ENCODE measurements around the gene CAMTA1.

Gene CAMTA1

GRCh38 chr1:7178741-7179140, 393.5 kb downstream of the CAMTA1 start:
- Histone ChIP-seq H3K27me3 (ENCODE audit: control insufficient read depth, insufficient read depth, low read length) (no peaks in the 10 kb centered on the region), H3K4me3 (ENCODE audit: low read depth, low read length) (no peak overlapping the region), H3K9ac (ENCODE audit: low read depth, low read length) (no peak overlapping the region), H3K9me3 (ENCODE audit: control insufficient read depth, insufficient read depth, low read length) (no peaks in the 10 kb centered on the region), H3K36me3 (ENCODE audit: control insufficient read depth, insufficient read depth, low read length) (no peaks in the 10 kb centered on the region), H3K4me1 (ENCODE audit: control insufficient read depth, insufficient read depth, low read length) (peaks cover 7% of the 10 kb centered on the region)

GRCh38 chr1:7185721-7186120, 400.5 kb downstream of the CAMTA1 start:
- Histone ChIP-seq H3K9me3 (ENCODE audit: control insufficient read depth, insufficient read depth, low read length) (no peaks in the 10 kb centered on the region), H3K36me3 (ENCODE audit: control insufficient read depth, insufficient read depth, low read length) (no peaks in the 10 kb centered on the region), H3K27me3 (ENCODE audit: control insufficient read depth, insufficient read depth, low read length) (no peaks in the 10 kb centered on the region), H3K4me1 (ENCODE audit: control insufficient read depth, insufficient read depth, low read length) (no peaks in the 10 kb centered on the region), H3K9ac (ENCODE audit: low read depth, low read length) (no peak overlapping the region), H3K4me3 (ENCODE audit: low read depth, low read length) (no peak overlapping the region)

GRCh38 chr1:7186382-7187111, 401.3 kb downstream of the CAMTA1 start:
- H3K9me3 ChIP-seq (ENCODE audit: control insufficient read depth, insufficient read depth, low read length) = no peaks in the 10 kb centered on the region
- no peaks in the 10 kb centered on the region for H3K4me1 ChIP-seq (ENCODE audit: control insufficient read depth, insufficient read depth, low read length)
- H3K9ac ChIP-seq (ENCODE audit: low read depth, low read length) = no peak overlapping the region
- H3K36me3 ChIP-seq (ENCODE audit: control insufficient read depth, insufficient read depth, low read length) = no peaks in the 10 kb centered on the region
- no peak overlapping the region for H3K4me3 ChIP-seq (ENCODE audit: low read depth, low read length)
- H3K27me3 ChIP-seq (ENCODE audit: control insufficient read depth, insufficient read depth, low read length) = no peaks in the 10 kb centered on the region

GRCh38 chr1:7187112-7187493, 401.8 kb downstream of the CAMTA1 start:
- no peaks in the 10 kb centered on the region for H3K9me3 ChIP-seq (ENCODE audit: control insufficient read depth, insufficient read depth, low read length)
- no peak overlapping the region for H3K9ac ChIP-seq (ENCODE audit: low read depth, low read length)
- no peaks in the 10 kb centered on the region for H3K4me1 ChIP-seq (ENCODE audit: control insufficient read depth, insufficient read depth, low read length)
- no peaks in the 10 kb centered on the region for H3K27me3 ChIP-seq (ENCODE audit: control insufficient read depth, insufficient read depth, low read length)
- no peaks in the 10 kb centered on the region for H3K36me3 ChIP-seq (ENCODE audit: control insufficient read depth, insufficient read depth, low read length)
- no peak overlapping the region for H3K4me3 ChIP-seq (ENCODE audit: low read depth, low read length)

GRCh38 chr1:7190261-7190660, 405.0 kb downstream of the CAMTA1 start:
- Histone ChIP-seq H3K9ac (ENCODE audit: low read depth, low read length) (no peak overlapping the region), H3K27me3 (ENCODE audit: control insufficient read depth, insufficient read depth, low read length) (no peaks in the 10 kb centered on the region), H3K36me3 (ENCODE audit: control insufficient read depth, insufficient read depth, low read length) (no peaks in the 10 kb centered on the region), H3K4me1 (ENCODE audit: control insufficient read depth, insufficient read depth, low read length) (no peaks in the 10 kb centered on the region), H3K4me3 (ENCODE audit: low read depth, low read length) (no peak overlapping the region), H3K9me3 (ENCODE audit: control insufficient read depth, insufficient read depth, low read length) (no peaks in the 10 kb centered on the region)

- Histone ChIP-seq H3K4me1 (ENCODE audit: control insufficient read depth, insufficient read depth, low read length) (no peaks in the 10 kb centered on the region), H3K36me3 (ENCODE audit: control insufficient read depth, insufficient read depth, low read length) (no peaks in the 10 kb centered on the region), H3K27me3 (ENCODE audit: control insufficient read depth, insufficient read depth, low read length) (no peaks in the 10 kb centered on the region), H3K9ac (ENCODE audit: low read depth, low read length) (no peak overlapping the region), H3K9me3 (ENCODE audit: control insufficient read depth, insufficient read depth, low read length) (no peaks in the 10 kb centered on the region), H3K4me3 (ENCODE audit: low read depth, low read length) (no peak overlapping the region)
Measured at GRCh38 chr1:7192453-7192852, 407.2 kb downstream of the CAMTA1 start.

- H3K27me3 ChIP-seq (ENCODE audit: control insufficient read depth, insufficient read depth, low read length) = no peaks in the 10 kb centered on the region
- no peaks in the 10 kb centered on the region for H3K36me3 ChIP-seq (ENCODE audit: control insufficient read depth, insufficient read depth, low read length)
- H3K9ac ChIP-seq (ENCODE audit: low read depth, low read length) = no peak overlapping the region
- H3K4me3 ChIP-seq (ENCODE audit: low read depth, low read length) = no peak overlapping the region
- H3K9me3 ChIP-seq (ENCODE audit: control insufficient read depth, insufficient read depth, low read length) = no peaks in the 10 kb centered on the region
- H3K4me1 ChIP-seq (ENCODE audit: control insufficient read depth, insufficient read depth, low read length) = peaks cover 6% of the 10 kb centered on the region
Measured at GRCh38 chr1:7196036-7196911, 411.0 kb downstream of the CAMTA1 start.

- H3K4me3 ChIP-seq (ENCODE audit: low read depth, low read length) = no peak overlapping the region
- H3K27me3 ChIP-seq (ENCODE audit: control insufficient read depth, insufficient read depth, low read length) = no peaks in the 10 kb centered on the region
- no peaks in the 10 kb centered on the region for H3K36me3 ChIP-seq (ENCODE audit: control insufficient read depth, insufficient read depth, low read length)
- no peak overlapping the region for H3K9ac ChIP-seq (ENCODE audit: low read depth, low read length)
- peaks cover 6% of the 10 kb centered on the region for H3K4me1 ChIP-seq (ENCODE audit: control insufficient read depth, insufficient read depth, low read length)
- H3K9me3 ChIP-seq (ENCODE audit: control insufficient read depth, insufficient read depth, low read length) = no peaks in the 10 kb centered on the region
Measured at GRCh38 chr1:7198664-7199063, 413.4 kb downstream of the CAMTA1 start.

GRCh38 chr1:7199077-7199779, 414.0 kb downstream of the CAMTA1 start:
- H3K9me3 ChIP-seq (ENCODE audit: control insufficient read depth, insufficient read depth, low read length) = no peaks in the 10 kb centered on the region
- H3K4me3 ChIP-seq (ENCODE audit: low read depth, low read length) = peak overlapping the region; percentile 18
- H3K4me1 ChIP-seq (ENCODE audit: control insufficient read depth, insufficient read depth, low read length) = peaks cover 6% of the 10 kb centered on the region
- H3K9ac ChIP-seq (ENCODE audit: low read depth, low read length) = no peak overlapping the region
- no peaks in the 10 kb centered on the region for H3K36me3 ChIP-seq (ENCODE audit: control insufficient read depth, insufficient read depth, low read length)
- H3K27me3 ChIP-seq (ENCODE audit: control insufficient read depth, insufficient read depth, low read length) = no peaks in the 10 kb centered on the region

GRCh38 chr1:7207875-7208646, 422.8 kb downstream of the CAMTA1 start:
- H3K9me3 ChIP-seq (ENCODE audit: control insufficient read depth, insufficient read depth, low read length) = no peaks in the 10 kb centered on the region
- no peaks in the 10 kb centered on the region for H3K27me3 ChIP-seq (ENCODE audit: control insufficient read depth, insufficient read depth, low read length)
- H3K36me3 ChIP-seq (ENCODE audit: control insufficient read depth, insufficient read depth, low read length) = no peaks in the 10 kb centered on the region
- H3K4me3 ChIP-seq (ENCODE audit: low read depth, low read length) = no peak overlapping the region
- no peak overlapping the region for H3K9ac ChIP-seq (ENCODE audit: low read depth, low read length)
- no peaks in the 10 kb centered on the region for H3K4me1 ChIP-seq (ENCODE audit: control insufficient read depth, insufficient read depth, low read length)

GRCh38 chr1:7208647-7209180, 423.5 kb downstream of the CAMTA1 start:
- Histone ChIP-seq H3K9me3 (ENCODE audit: control insufficient read depth, insufficient read depth, low read length) (no peaks in the 10 kb centered on the region), H3K4me1 (ENCODE audit: control insufficient read depth, insufficient read depth, low read length) (no peaks in the 10 kb centered on the region), H3K27me3 (ENCODE audit: control insufficient read depth, insufficient read depth, low read length) (no peaks in the 10 kb centered on the region), H3K9ac (ENCODE audit: low read depth, low read length) (no peak overlapping the region), H3K4me3 (ENCODE audit: low read depth, low read length) (no peak overlapping the region), H3K36me3 (ENCODE audit: control insufficient read depth, insufficient read depth, low read length) (no peaks in the 10 kb centered on the region)

Data from iPS-15b (cell line).